MG63 (cell line): ENCODE data around the gene AP4E1. TPM values are rescaled to one million over a fixed set of nuclear protein-coding genes. Genes with fewer than 3 reads are reported as not detected.

ENCODE experiments used
- DNase-seq: peaks from one replicate; pipeline ENCODE4 v3.0.0-alpha.2; 2020
- H3K27me3 ChIP-seq: fragments of 250-450 bp; sonication (Bioruptor Pico); 2 replicates; pipeline ENCODE4 v1.5.1; 2020; ENCODE audit warnings: mild to moderate bottlenecking, moderate library complexity
- H3K36me3 ChIP-seq: fragments of 250-450 bp; sonication (Bioruptor Pico); 2 replicates; pipeline ENCODE4 v1.5.1; 2020; ENCODE audit warnings: mild to moderate bottlenecking, moderate library complexity
- H3K4me3 ChIP-seq: fragments of 250-450 bp; sonication (Bioruptor Pico); 2 replicates; pipeline ENCODE4 v1.5.1; 2020; ENCODE audit warnings: mild to moderate bottlenecking, moderate library complexity
- H3K9me3 ChIP-seq: fragments of 250-450 bp; sonication (Bioruptor Pico); 2 replicates; pipeline ENCODE4 v1.5.1; 2020; ENCODE audit warnings: mild to moderate bottlenecking, moderate library complexity
- total RNA-seq: library from RNA; depleted of rRNA; stranded (reverse); fragments of >200 nt; shearing (Covaris generic); gene quantifications from 2 replicates; pipeline ENCODE4 v1.2.3, GENCODE V29; 2014; ENCODE audit warnings: low replicate concordance

The AP4E1 gene
- total RNA-seq, 1 experiment from 2014 or later, result 10.8 TPM

GRCh38 chr15:50971115-50971514, 62.6 kb downstream of the AP4E1 start:
- peaks cover 70% of the 10 kb centered on the region for H3K36me3 ChIP-seq
- H3K9me3 ChIP-seq, result peaks cover 22% of the 10 kb centered on the region
- no peak overlapping the region for H3K4me3 ChIP-seq
- no peak for DNase-seq
- H3K27me3 ChIP-seq, result no peaks in the 10 kb centered on the region

DNA sequence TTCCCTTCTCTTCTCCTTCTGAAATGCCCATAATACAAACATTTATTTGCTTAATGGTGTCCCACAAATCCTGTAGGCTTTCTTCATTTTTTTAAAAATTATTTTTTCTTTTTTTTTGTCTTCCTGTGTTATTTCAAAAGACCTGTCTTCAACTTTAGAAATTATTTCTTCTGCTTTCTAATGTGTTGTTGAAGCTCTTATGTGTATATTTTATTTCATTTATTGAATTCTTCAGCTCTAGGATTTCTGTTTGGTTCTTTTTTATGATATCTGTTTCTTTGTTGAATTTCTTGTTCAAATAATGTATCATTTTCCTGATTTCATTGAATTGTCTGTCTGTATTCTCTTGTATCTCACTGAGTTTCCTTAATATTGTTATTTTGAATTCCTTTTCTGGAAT, 63.1 kb downstream of the AP4E1 start:
- no peaks in the 10 kb centered on the region for H3K27me3 ChIP-seq
- DNase-seq, result no peak
- peaks cover 75% of the 10 kb centered on the region for H3K36me3 ChIP-seq
- H3K4me3 ChIP-seq, result no peak overlapping the region
- peaks cover 22% of the 10 kb centered on the region for H3K9me3 ChIP-seq

DNA sequence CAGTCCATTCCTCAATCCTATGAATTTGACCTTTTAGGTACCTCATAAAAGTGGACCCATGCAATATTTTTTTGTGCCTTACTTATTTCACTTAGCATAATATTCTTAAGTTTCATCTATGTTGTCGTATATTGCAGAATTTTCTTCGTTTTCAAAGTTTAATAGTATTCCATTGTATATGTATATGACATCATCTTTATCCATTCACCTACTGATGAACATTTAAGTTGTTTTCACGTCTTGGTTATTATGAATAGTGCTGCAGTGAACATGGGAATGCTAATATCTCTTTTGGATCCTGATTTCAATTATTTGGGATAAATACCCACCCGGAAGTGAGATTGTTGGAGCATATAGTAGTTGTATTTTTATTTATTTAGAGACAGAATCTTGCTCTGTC, 65.1 kb downstream of the AP4E1 start:
- no peak for DNase-seq
- peaks cover 22% of the 10 kb centered on the region for H3K9me3 ChIP-seq
- no peaks in the 10 kb centered on the region for H3K27me3 ChIP-seq
- H3K4me3 ChIP-seq, result no peak overlapping the region
- peaks cover 70% of the 10 kb centered on the region for H3K36me3 ChIP-seq

DNA sequence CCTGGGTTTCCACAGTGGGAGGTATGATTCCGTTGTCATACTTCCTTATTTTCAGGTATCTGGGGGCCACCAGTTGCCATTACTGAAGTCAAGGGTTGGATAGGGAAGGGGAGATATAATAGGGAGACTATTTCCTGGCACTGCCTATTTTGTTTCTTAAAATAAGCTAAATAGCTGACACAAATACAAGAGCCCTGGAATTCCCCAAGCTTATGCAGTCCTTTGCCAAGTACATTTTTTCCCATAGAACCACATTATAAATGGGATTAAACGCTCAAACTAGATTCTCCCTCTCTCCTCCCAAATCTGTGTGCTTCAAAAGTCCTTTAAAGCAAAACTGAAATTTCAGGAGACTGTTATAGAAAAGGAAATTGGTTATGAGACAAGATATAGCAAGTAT, 68.7 kb downstream of the AP4E1 start:
- Histone ChIP-seq H3K4me3 (no peak overlapping the region), H3K9me3 (peaks cover 2% of the 10 kb centered on the region; the same call in 1 of the 2 replicates), H3K27me3 (no peaks in the 10 kb centered on the region), H3K36me3 (peaks cover 57% of the 10 kb centered on the region)
- no peak for DNase-seq

- no peak overlapping the region for H3K4me3 ChIP-seq
- DNase-seq, result no peak
- H3K9me3 ChIP-seq, result 0 out of 2 replicates have a peak, but pooled peaks cover 2% of the 10 kb centered on the region
- no peaks in the 10 kb centered on the region for H3K27me3 ChIP-seq
- H3K36me3 ChIP-seq, result peaks cover 49% of the 10 kb centered on the region
Observed at GRCh38 chr15:50978580-50978979, 70.1 kb downstream of the AP4E1 start.

DNA sequence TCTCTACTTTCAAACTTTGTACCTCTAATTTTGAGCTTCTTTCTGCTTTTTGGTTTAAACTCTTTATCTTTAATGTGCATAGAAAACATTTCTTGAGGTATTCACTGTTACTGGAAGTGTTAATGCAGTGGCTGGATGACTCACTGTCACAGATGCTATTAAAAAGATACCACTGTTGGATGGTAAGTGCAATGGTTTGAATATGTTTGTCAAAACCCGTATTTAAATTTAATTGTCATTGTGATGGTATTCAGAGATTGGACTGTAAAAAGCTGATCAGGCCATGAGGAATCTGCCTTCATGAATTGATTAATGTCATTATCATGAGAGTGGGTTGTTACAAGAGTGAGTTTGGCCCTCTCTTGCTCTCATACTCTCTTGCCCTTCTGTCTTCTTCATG, 70.6 kb downstream of the AP4E1 start:
- no peak for DNase-seq
- H3K27me3 ChIP-seq, result no peaks in the 10 kb centered on the region
- H3K9me3 ChIP-seq, result 0 out of 2 replicates have a peak, but pooled peaks cover 2% of the 10 kb centered on the region

DNA sequence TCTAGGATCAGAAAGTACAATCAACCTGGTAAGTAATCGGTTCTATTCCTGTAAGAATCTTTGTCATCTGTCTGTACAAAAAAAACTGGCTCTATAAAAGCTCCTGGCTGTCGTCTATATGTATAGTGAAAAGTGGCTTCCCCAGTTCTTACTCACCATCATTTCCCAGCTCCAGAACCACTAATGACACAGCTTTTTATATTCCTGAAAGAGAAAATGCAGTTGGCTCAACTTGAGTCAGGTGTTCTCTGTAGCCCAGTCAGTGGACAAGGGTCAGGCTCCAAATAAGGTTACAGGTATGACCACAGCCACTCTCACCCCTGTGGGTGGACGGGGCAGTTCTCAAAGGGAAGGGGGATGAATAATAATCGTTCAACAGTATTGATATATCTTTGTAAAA, 85.1 kb downstream of the AP4E1 start:
- no peaks in the 10 kb centered on the region for H3K27me3 ChIP-seq
- no peak overlapping the region for H3K4me3 ChIP-seq
- H3K36me3 ChIP-seq, result peaks cover 12% of the 10 kb centered on the region
- no peak for DNase-seq
- no peaks in the 10 kb centered on the region for H3K9me3 ChIP-seq

More for the DNA sequence above, 70.6 kb downstream of the AP4E1 start:
- no peak overlapping the region for H3K4me3 ChIP-seq
- H3K36me3 ChIP-seq, result peaks cover 52% of the 10 kb centered on the region

DNA sequence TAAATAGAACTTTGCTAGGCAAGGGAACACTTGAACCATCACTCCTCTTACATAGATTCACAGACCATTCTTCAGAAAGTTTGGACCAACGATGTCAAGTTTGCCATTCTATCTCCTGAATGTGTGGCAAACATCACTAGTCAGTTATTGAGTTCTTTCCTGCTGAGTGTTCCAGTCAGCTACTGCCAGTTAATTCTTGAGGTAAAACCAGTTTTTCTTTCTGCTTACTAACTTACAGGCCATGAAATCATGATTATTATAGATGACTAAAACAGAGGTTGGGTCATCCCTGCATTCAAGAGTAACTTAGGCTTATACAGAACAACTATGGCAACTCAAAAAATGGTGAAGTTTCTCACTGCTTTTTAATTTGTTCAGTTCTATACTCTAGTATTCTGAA, 88.2 kb downstream of the AP4E1 start:
- no peaks in the 10 kb centered on the region for H3K9me3 ChIP-seq

DNA sequence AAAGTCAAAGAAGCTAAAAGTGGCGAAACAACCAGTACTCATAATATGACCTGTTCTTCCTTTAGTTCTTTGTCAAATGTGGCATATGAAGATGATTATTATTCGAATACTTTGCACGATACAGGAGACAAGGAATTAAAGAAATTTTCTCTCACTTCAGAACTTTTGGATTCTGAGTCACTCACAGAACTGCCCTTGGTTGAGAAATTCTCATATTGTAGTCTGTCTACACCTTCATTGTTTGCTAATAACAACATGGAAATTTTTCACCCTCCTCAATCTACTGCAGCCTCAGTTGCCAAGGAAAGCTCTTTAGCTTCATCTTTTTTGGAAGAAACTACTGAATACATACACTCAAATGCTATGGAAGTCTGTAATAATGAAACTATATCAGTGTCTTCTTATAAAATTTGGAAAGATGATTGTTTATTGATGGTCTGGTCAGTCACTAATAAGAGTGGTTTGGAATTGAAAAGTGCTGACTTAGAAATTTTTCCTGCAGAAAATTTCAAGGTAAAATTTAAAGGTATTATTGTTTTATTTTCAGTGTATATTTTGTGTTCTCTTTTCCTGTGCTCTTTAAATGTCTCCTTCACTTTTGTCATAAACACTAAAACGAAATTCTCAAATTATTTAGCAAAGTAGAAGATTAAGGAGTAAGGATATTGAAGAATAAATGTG, 89.0 kb downstream of the AP4E1 start:
- peaks cover 27% of the 10 kb centered on the region for H3K36me3 ChIP-seq
- H3K4me3 ChIP-seq, result no peak overlapping the region

More for the DNA sequence above, 88.2 kb downstream of the AP4E1 start:
- no peak overlapping the region for H3K4me3 ChIP-seq
- no peaks in the 10 kb centered on the region for H3K27me3 ChIP-seq
- H3K36me3 ChIP-seq, result peaks cover 19% of the 10 kb centered on the region
- DNase-seq, result no peak

GRCh38 chr15:51004103-51004551, 95.6 kb downstream of the AP4E1 start:
- no peak for DNase-seq
- Histone ChIP-seq H3K36me3 (peaks cover 36% of the 10 kb centered on the region), H3K4me3 (no peak overlapping the region), H3K27me3 (no peaks in the 10 kb centered on the region), H3K9me3 (peaks cover 2% of the 10 kb centered on the region; the same call in 1 of the 2 replicates)

More for the DNA sequence above, 89.0 kb downstream of the AP4E1 start:
- no peak for DNase-seq
- no peaks in the 10 kb centered on the region for H3K9me3 ChIP-seq
- H3K27me3 ChIP-seq, result no peaks in the 10 kb centered on the region

DNA sequence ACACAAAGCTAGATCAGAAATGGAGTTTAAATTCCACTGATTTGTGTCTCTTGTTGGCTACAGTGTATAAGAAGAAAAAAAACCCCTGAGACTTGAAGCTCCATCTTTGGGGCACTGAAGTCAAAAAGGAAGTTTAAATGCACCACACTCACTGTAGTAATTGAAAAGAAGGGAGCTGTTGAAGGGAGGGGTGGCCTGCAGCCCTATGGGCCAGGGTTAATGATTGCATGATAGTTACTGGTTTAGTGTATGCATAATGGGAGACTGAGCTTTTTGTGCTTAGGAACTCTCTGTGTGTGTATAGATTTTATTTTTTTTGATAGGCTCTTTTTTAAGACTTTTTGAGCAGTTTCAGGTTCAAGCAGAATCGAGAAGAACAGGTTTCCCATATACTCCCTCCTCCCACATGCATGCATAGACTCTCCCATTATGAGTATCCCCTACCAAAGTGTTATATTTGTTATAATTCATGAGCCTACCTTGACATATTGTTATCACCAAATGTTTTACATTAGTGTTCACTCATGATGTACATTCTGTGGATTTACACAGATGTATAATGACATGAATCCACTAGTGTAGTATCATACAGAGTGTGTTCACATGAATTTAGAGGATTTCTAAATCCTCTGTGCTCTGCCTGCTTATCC, 98.0 kb downstream of the AP4E1 start:
- Histone ChIP-seq H3K27me3 (no peaks in the 10 kb centered on the region), H3K9me3 (peaks cover 10% of the 10 kb centered on the region; the same call in 1 of the 2 replicates), H3K36me3 (peaks cover 42% of the 10 kb centered on the region), H3K4me3 (no peak overlapping the region)
- DNase-seq, result no peak

DNA sequence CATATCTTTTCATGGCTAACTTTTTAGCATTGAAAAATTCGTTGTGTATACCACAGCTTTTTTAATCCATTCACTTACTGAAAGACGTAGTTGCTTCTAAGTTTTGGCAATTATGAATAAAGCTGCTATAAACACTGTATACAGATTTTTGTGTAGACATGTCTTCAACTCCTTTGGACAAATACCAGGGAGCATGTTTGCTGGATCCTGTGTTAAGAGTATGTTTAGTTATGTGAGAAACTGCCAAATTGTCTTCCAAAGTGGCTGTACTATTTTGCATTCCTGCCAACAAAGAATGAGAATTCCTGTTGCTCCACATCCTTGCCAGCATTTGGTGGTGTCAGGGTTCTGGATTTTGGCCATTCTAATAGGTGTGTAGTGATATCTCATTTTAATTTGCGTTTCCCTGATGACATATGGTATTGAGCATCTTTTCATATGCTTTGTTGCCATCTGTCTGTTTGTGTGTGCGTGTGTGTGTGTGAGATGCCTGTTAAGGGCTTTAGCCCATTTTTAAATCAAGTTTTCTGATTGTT, 98.7 kb downstream of the AP4E1 start:
- DNase-seq, result no peak
- no peaks in the 10 kb centered on the region for H3K27me3 ChIP-seq
- H3K4me3 ChIP-seq, result no peak overlapping the region
- peaks cover 10% of the 10 kb centered on the region; the same call in 1 of the 2 replicates for H3K9me3 ChIP-seq
- H3K36me3 ChIP-seq, result peaks cover 34% of the 10 kb centered on the region

DNA sequence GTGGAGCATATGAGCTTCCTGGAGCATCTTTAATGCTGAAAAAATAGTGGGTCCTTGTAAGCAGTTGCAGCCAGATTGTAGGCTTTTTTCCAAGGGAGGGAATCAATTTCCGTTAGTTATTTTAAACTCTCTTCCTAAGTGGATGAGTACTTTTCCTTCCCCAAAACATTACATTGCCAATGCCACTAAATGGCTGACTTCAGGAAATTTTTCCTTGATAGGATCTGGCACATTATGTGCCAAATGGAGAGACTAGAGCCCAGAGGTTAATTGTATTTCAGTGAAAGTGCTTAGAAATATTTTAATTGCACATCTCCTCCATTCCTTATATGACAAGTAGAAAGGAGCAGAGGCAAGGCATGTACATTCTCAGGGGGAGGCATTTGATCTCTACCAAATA, 102.7 kb downstream of the AP4E1 start:
- no peak overlapping the region for H3K4me3 ChIP-seq
- no peaks in the 10 kb centered on the region for H3K27me3 ChIP-seq
- peaks cover 10% of the 10 kb centered on the region; the same call in 1 of the 2 replicates for H3K9me3 ChIP-seq
- DNase-seq, result no peak
- H3K36me3 ChIP-seq, result peaks cover 21% of the 10 kb centered on the region

- no peaks in the 10 kb centered on the region; the same call in 1 of the 2 replicates for H3K9me3 ChIP-seq
- H3K27me3 ChIP-seq, result no peaks in the 10 kb centered on the region
- no peak overlapping the region for H3K4me3 ChIP-seq
- no peak for DNase-seq
- peaks cover 3% of the 10 kb centered on the region; the same call in 1 of the 2 replicates for H3K36me3 ChIP-seq
Observed at GRCh38 chr15:51016615-51017014, 108.1 kb downstream of the AP4E1 start.

DNA sequence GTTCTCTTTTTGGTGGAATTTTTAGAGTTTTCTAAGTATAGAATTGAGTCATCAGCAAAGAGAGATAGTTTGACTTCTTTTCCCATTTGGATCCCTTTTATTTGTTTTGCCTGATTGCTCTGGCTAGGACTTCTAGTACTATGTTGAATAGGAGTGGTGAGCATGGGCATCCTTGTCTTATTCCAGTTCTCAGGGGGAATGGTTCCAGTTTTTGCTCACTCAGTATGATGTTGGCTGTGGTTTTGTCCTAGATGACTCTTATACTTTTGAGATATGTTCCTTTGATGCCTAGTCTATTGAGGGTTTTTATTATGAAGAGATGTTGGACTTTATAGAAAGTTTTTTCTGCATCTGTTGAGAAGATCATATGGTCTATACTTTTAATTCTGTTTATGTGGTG, 113.7 kb downstream of the AP4E1 start:
- Histone ChIP-seq H3K9me3 (no peaks in the 10 kb centered on the region; the same call in 1 of the 2 replicates), H3K36me3 (peaks cover 3% of the 10 kb centered on the region; the same call in 1 of the 2 replicates), H3K27me3 (no peaks in the 10 kb centered on the region), H3K4me3 (no peak overlapping the region)
- no peak for DNase-seq

DNA sequence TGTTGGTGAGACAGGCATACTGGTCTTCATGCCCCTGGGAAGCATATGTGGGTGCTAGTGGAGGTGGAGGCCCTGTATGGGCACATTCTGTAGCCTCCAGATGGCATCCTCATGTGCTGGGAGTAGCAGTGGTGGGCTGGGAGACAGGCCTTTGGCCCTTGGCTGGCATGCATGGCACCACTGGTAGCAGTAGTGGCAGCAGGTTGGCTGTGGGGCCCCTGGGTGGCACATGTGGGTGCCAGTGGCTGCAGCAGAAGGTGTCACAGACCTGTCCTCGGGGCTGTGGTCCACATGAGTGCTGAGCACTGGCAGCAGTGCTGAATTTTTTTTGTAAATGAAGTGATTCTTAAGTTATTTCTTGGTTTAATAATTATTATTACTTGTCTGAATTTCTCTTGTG, 115.0 kb downstream of the AP4E1 start:
- Histone ChIP-seq H3K4me3 (no peak overlapping the region), H3K27me3 (no peaks in the 10 kb centered on the region), H3K36me3 (peaks cover 3% of the 10 kb centered on the region; the same call in 1 of the 2 replicates), H3K9me3 (peaks cover 5% of the 10 kb centered on the region)
- no peak for DNase-seq

DNA sequence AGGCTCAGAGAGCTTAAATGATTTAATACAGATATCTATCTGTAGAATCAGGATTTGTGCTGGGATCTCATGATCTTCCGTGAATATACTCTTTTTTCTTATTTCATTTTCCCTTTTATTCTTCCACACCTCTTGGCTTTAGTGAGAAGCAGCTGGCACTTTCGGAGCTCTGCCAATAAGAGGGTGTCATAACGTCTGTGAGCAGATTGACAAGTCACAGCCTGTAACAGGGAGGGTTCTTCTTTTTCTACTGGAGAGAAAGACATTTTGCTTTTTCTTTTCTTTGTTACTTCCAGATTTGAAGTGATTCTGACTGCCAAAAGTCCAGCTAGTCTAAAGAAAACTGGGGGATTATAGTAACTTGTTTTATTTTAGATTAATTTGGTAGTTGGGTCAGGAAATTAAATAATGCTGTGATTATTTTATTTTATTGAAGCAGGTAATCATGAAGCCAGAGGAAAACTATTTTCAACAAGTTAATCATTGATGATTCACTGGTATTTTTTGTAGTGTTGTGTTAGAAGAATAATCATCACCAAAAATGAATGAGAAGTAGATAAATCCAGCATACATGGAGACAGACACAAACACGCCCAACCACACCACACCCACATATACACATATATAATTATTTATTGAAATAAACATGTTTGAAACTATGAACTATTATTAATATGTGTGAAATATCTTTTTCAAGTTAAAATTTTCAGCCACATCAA, 116.4 kb downstream of the AP4E1 start:
- H3K4me3 ChIP-seq, result no peak overlapping the region
- peak; percentile 67 for DNase-seq
- H3K36me3 ChIP-seq, result peaks cover 5% of the 10 kb centered on the region; the same call in 1 of the 2 replicates
- H3K27me3 ChIP-seq, result no peaks in the 10 kb centered on the region
- peaks cover 5% of the 10 kb centered on the region for H3K9me3 ChIP-seq
